ENCODE results near the gene TBX15. TPM values are rescaled to one million over a fixed set of nuclear protein-coding genes. Genes with fewer than 3 reads are reported as not detected.

Gene TBX15
- total and polyA plus RNA-seq, 11 donors = 0.19 to 1.8 (median 0.63) TPM

DNA sequence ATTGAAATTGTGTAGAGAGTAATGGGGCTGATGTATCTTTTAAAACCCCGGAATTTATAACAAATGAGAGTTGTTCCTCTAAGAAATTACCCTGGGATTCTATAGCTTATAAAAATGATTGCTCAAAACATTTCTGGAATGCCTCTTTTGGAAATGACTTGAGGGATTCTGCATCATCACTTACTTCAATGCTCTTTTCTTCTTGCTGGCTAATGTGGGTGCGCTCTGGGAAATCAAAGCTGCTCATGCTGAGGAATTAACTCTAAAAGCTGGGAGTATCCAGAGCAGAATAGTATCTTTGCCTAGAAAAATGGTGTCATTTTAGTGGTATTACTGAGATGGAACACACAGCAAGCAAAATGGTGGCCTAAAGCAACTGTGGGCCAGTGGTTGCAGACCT is 23.0 kb upstream of the TBX15 start:
- no peak for ATAC-seq
- no peaks in the 10 kb centered on the region for H3K9me3 ChIP-seq
- WGBS, 4 donors = 92 to 98% (median 94%) methylated on average over 2 of the region's 2 CpGs

DNA sequence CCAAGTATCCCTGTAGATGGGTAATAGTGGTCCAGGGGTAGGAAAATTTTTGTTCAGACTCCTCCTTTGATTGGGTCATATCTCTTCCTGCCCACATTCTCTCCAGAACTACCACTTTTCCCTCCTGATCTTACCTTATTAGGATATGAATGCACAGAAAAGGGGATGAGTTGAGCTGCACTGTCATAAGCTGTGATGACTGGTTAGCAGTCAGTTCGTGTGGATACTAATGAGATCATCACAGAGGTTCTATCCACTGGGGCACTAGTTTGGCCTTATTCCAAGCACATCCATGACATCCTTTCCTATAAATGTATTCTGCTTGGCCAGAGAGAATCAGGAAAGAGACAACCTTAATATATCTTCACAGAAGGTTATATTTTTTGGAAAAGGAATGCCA is 22.1 kb upstream of the TBX15 start:
- H3K36me3 ChIP-seq = no peaks in the 10 kb centered on the region
- H3K27ac ChIP-seq = no peak overlapping the region
- DNase-seq (no peak), ATAC-seq (no peak)
- H3K4me3 ChIP-seq = no peak overlapping the region
- intact Hi-C loops (cut with DNase I) = loop anchor here in 3 of 10 donors (5.0 to 10.0 kb wide), 3 partner anchors 783 to 855 kb away; no protein-coding TSS in a partner anchor
- H3K9me3 ChIP-seq = no peaks in the 10 kb centered on the region
- WGBS, 4 donors = 58 to 77% (median 64%) methylated on average over 1 of the region's 1 CpG
- peaks cover 25 to 53% (median 38%) of the 10 kb centered on the region in 9 donors for H3K27me3 ChIP-seq
- peaks cover 0 to 32% (median 17%) of the 10 kb centered on the region in 12 donors for H3K4me1 ChIP-seq
- no peak for TF ChIP-seq POLR2A (IDR thresholded peaks at IDR 0.05)
- TF ChIP-seq, protein P1, sequence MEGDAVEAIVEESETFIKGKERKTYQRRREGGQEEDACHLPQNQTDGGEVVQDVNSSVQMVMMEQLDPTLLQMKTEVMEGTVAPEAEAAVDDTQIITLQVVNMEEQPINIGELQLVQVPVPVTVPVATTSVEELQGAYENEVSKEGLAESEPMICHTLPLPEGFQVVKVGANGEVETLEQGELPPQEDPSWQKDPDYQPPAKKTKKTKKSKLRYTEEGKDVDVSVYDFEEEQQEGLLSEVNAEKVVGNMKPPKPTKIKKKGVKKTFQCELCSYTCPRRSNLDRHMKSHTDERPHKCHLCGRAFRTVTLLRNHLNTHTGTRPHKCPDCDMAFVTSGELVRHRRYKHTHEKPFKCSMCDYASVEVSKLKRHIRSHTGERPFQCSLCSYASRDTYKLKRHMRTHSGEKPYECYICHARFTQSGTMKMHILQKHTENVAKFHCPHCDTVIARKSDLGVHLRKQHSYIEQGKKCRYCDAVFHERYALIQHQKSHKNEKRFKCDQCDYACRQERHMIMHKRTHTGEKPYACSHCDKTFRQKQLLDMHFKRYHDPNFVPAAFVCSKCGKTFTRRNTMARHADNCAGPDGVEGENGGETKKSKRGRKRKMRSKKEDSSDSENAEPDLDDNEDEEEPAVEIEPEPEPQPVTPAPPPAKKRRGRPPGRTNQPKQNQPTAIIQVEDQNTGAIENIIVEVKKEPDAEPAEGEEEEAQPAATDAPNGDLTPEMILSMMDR (IDR thresholded peaks at IDR 0.05) = no peak

More for the DNA sequence above, 23.0 kb upstream of the TBX15 start:
- H3K27me3 ChIP-seq = peaks cover 19 to 44% (median 29%) of the 10 kb centered on the region in 9 donors
- TF ChIP-seq, protein P1 (IDR thresholded peaks at IDR 0.05) = no peak
- no peak for TF ChIP-seq POLR2A (IDR thresholded peaks at IDR 0.05)
- no peak for DNase-seq
- intact Hi-C loops (cut with DNase I) = loop anchor here in 3 of 10 donors (5.0 to 10.0 kb wide), 3 partner anchors 784 to 856 kb away; no protein-coding TSS in a partner anchor
- H3K4me3 ChIP-seq = no peak overlapping the region
- H3K36me3 ChIP-seq = no peaks in the 10 kb centered on the region
- no peak overlapping the region for H3K27ac ChIP-seq
- peaks cover 0 to 32% (median 17%) of the 10 kb centered on the region in 12 donors for H3K4me1 ChIP-seq

DNA sequence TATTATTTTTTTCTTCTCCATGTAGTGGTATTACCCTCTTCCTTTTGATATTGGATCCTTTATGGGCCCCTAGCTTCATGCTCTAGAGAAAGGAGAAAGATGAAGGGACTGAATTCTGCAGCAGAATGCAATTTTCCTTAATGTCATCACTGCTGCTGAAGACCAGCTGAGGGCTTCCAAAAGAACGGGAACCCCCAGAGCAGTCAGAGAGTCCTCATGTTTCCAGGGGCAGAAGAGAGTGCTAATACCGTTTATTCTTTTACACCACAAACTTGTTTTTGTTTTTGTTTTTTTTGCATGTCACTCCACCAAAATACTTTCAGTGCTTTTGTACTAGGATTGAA is 21.1 kb upstream of the TBX15 start:
- H3K4me1 ChIP-seq = peaks cover 0 to 32% (median 17%) of the 10 kb centered on the region in 12 donors
- DNase-seq (no peak), ATAC-seq (no peak)
- 13 to 21% (median 16%) methylated on average over 2 of the region's 2 CpGs for WGBS, 4 donors
- no peaks in the 10 kb centered on the region for H3K36me3 ChIP-seq
- intact Hi-C loops (cut with DNase I) = loop anchor here in 9 of 10 donors (2.0 to 10.0 kb wide), 8 partner anchors 704 to 858 kb away; no protein-coding TSS in a partner anchor
- no peaks in the 10 kb centered on the region for H3K9me3 ChIP-seq
- no peak overlapping the region for H3K4me3 ChIP-seq
- H3K27me3 ChIP-seq = peaks cover 25 to 62% (median 47%) of the 10 kb centered on the region in 9 donors
- no peak for TF ChIP-seq POLR2A (IDR thresholded peaks at IDR 0.05)
- TF ChIP-seq, protein P1 (IDR thresholded peaks at IDR 0.05) = no peak
- no peak overlapping the region for H3K27ac ChIP-seq

DNA sequence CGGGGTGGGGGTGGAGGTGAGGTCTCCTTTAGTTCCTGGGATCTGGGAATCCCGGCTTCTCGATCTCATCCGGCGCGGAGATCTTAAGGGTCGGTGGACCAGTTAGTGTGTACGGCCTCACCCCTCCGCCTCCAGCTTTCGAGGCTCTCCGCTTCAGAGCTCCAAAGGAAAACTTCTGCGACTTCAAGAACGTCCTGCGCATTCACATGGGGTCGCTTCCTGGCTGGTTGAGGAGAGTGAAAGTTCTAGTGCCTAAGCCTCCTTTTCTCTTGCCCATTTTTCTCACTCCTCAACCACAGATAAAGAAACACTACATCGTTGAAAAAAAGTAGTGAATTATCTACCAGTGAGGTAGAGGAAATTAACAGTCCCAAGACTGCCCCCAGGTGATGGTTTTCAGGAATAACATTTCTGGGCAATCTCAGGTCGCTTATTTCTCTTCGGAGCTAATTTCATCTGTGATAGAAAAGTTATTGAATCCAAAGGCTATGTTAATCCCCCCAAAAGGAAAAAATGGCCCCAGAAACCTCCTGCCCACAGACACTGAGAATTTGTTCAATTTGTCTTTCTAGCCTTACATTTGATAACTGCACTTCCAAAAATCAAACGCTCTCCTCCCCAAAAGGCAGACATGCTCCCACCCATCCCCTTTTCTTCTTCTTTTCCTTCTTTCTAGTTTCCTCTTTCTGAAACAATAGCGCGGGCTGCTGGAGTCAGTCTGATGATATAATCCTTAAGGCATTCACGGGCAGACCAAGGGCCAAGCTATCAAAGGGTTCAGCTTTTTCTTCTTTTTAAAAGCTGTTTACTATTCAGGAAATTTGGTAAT is 20.6 kb upstream of the TBX15 start:
- TF ChIP-seq, protein P1 (IDR thresholded peaks at IDR 0.05) = peak; percentile 48 to 73 (median 60)
- TF ChIP-seq POLR2A (IDR thresholded peaks at IDR 0.05) = no peak
- ATAC-seq = peak in 3 of 4 donors; percentile 44 to 85 (median 73)
- intact Hi-C loops (cut with DNase I) = loop anchor here in 9 of 10 donors (2.0 to 10.0 kb wide), 8 partner anchors 704 to 858 kb away; no protein-coding TSS in a partner anchor

More for the DNA sequence above, 20.6 kb upstream of the TBX15 start:
- DNase-seq = no peak
- 4 to 6% (median 5%) methylated on average over 17 to 22 of the region's 22 CpGs for WGBS, 4 donors
- Histone ChIP-seq H3K4me3 (peak overlapping the region; percentile 8 to 46 (median 32)), H3K36me3 (no peaks in the 10 kb centered on the region), H3K27me3 (peaks cover 30 to 68% (median 53%) of the 10 kb centered on the region in 9 donors), H3K27ac (no peak overlapping the region), H3K9me3 (no peaks in the 10 kb centered on the region), H3K4me1 (peaks cover 0 to 32% (median 17%) of the 10 kb centered on the region in 12 donors)
